Aorta (tissue), 5 donors: ENCODE results near the gene DNASE2. TPM values are rescaled to one million over a fixed set of nuclear protein-coding genes. Genes with fewer than 3 reads are reported as not detected.

Experiments used
- ATAC-seq: fragments of 200-7000 bp; cut with Tn5 transposase; one replicate; pipeline ENCODE4 v1.9.1; 2022; ENCODE audit warnings: moderate library complexity; ENCODE audit not compliant: low FRiP score
- DNase-seq, 2 donors: peaks; one replicate each; pipeline ENCODE4 v3.0.0-alpha.2; 2020
- H3K27ac ChIP-seq, 2 donors: one replicate each; pipeline ENCODE4 v1.5.1; 2013; ENCODE audit warnings: low read length in 2 of 2, mild to moderate bottlenecking in 2 of 2, moderate library complexity in 2 of 2, control low read depth in 1 of 2, inconsistent platforms in 1 of 2, low read depth in 1 of 2
- H3K27me3 ChIP-seq, 2 donors: one replicate each; pipeline ENCODE4 v1.6.1; 2013; ENCODE audit warnings: control low read depth in 1 of 2, low read length in 1 of 2, mild to moderate bottlenecking in 1 of 2, moderate library complexity in 1 of 2; ENCODE audit not compliant: insufficient read depth in 2 of 2, control insufficient read depth in 1 of 2
- H3K36me3 ChIP-seq, 2 donors: one replicate each; pipeline ENCODE4 v1.6.1; 2013; ENCODE audit warnings: control low read depth in 1 of 2, low read length in 1 of 2, mild to moderate bottlenecking in 1 of 2; ENCODE audit not compliant: insufficient read depth in 2 of 2, control insufficient read depth in 1 of 2
- H3K4me1 ChIP-seq, 2 donors: one replicate each; pipeline ENCODE4 v1.6.1; 2013; ENCODE audit warnings: low read length in 2 of 2, control low read depth in 1 of 2, mild to moderate bottlenecking in 1 of 2, moderate library complexity in 1 of 2; ENCODE audit not compliant: insufficient read depth in 2 of 2, control insufficient read depth in 1 of 2
- H3K4me3 ChIP-seq, 2 donors: one replicate each; pipeline ENCODE4 v1.5.1; 2013; ENCODE audit warnings: low read length in 2 of 2, control low read depth in 1 of 2, mild to moderate bottlenecking in 1 of 2
- H3K9me3 ChIP-seq: one replicate; pipeline ENCODE4 v1.6.1; 2013; ENCODE audit warnings: mild to moderate bottlenecking, low read length; ENCODE audit not compliant: control insufficient read depth
- WGBS, 2 donors: extraction: QIAGEN DNeasy Blood & Tissue Kit; methylation state at CpG; one replicate each; pipeline ENCODE4 v1.1.7; 2013; 5-methylcytosine and 5-hydroxymethylcytosine counted together
- intact Hi-C, 2 donors: fragments of 100-400 bp; cut with DNase I; formaldehyde crosslinking; loops; one replicate each; pipeline versions ENCODE4 v1.14.2 to v1.15.0; 2022
- polyA plus RNA-seq, 2 donors: library from polyadenylated mRNA; stranded (reverse); fragments of 200-250 nt; gene quantifications; one replicate each; pipeline ENCODE4 v1.2.3, GENCODE V29; 2013
- total RNA-seq, 2 donors: library from RNA; stranded (reverse); fragmentation: NEBNext Ultra II Directional; extraction: Animal tissue kit (Norgen Biotek cat#: 25700); gene quantifications; one replicate each; pipeline ENCODE4 v1.2.1, GENCODE V29; 2021
- donor health status: healthy with polysubstance abuse.
- donor health status: Bipolar disorder and iron deficiency.
- donor health status: DM: no; HTN: no; CAD: no.
- donor health status: DM: no; HTN: no; CAD: no.
- donor health status: DM: yes; HTN: yes; CAD: no.

The DNASE2 gene
- total and polyA plus RNA-seq, 4 donors, result 26.8 to 49.9 (median 33.4) TPM

DNA sequence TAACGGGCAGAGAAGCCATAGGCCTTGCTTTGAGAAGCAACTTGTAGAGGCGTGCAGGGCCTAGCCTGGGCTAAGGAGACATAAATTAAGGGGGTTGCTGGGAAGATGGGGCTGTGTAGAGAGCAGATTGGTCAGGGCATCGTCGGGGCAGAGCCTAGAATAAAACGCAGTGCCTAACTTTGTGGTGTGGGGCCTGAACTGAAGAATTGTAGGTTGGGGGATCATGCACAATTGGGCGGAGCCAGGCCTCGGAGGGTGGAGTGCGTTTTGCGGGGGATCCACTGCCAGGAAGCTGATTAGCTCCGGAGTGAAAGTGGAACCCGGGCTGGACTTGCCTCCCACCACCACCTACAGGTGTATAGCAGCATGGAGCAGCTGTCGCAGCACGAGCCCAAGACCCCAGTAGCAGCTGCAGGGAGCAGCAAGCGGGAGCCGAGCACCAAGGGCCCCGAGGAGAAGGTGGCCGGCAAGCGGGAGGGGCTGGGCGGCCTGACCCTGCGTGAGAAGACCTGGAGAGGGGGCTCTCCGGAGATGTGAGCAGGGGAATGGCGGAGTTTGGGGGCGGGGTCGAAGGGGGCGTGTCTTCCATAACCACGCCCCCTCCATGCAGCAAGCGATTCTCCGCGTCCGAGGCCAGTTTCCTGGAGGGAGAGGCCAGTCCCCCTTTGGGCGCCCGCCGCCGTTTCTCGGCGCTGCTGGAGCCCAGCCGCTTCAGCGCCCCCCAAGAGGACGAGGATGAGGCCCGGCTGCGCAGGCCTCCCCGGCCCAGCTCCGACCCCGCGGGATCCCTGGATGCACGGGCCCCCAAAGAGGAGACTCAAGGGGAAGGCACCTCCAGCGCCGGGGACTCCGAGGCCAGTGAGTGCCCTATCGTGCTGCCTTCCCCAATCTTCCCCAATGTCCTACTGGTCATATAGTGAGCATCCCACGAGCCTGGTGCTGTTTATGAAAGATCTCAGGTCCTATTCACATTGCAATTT, 13.8 kb downstream of the DNASE2 start:
- DNase-seq (peak in 1 of 2 donors; percentile 87), ATAC-seq (peak; percentile 69)
- Histone ChIP-seq H3K27ac (no peak overlapping the region), H3K4me3 (no peak overlapping the region), H3K9me3 (no peaks in the 10 kb centered on the region), H3K36me3 (no peaks in the 10 kb centered on the region), H3K27me3 (no peaks in the 10 kb centered on the region), H3K4me1 (no peaks in the 10 kb centered on the region)
- WGBS, 2 donors, result 12 to 16% methylated on average over 36 to 51 of the region's 51 CpGs
- intact Hi-C loops, result no loop called here

DNA sequence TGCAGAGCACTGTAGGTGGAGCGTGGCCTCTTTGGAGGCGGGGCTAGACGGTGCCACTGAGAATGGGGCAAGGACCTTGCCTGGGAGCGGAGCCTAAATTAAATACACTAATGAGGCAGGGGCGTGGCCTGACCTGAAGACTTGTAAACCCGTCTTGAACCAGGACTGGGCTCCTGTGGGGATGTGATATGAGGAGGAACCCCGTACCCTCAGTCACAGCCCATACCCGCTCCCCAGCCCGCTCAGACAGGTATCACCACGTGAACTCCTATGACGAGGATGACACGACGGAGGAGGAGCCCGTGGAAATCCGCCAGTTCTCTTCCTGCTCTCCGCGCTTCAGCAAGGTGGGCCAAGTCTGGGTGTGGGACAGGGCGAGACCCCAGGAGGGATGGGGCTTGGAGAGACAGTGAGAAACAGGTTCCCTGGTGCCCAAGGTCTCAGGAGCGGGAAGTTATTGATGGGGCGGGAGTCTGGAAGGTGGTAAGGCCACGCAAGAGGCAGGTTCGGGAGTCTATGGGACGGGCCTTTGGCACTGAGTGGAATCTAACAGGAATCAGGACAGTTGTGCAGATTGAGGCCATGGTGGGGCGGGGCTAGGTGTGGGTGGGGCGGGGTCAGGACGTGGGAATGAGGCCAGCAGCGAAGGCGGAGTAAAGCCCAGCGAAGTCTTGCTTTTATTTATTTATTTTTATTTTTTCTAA, 14.7 kb downstream of the DNASE2 start:
- Histone ChIP-seq H3K27ac (no peak overlapping the region), H3K9me3 (no peaks in the 10 kb centered on the region), H3K4me1 (no peaks in the 10 kb centered on the region), H3K27me3 (no peaks in the 10 kb centered on the region), H3K36me3 (no peaks in the 10 kb centered on the region), H3K4me3 (no peak overlapping the region)
- intact Hi-C loops, result no loop called here
- 87 to 89% methylated on average over 29 of the region's 29 CpGs for WGBS, 2 donors
- DNase-seq (no peak), ATAC-seq (no peak)

DNA sequence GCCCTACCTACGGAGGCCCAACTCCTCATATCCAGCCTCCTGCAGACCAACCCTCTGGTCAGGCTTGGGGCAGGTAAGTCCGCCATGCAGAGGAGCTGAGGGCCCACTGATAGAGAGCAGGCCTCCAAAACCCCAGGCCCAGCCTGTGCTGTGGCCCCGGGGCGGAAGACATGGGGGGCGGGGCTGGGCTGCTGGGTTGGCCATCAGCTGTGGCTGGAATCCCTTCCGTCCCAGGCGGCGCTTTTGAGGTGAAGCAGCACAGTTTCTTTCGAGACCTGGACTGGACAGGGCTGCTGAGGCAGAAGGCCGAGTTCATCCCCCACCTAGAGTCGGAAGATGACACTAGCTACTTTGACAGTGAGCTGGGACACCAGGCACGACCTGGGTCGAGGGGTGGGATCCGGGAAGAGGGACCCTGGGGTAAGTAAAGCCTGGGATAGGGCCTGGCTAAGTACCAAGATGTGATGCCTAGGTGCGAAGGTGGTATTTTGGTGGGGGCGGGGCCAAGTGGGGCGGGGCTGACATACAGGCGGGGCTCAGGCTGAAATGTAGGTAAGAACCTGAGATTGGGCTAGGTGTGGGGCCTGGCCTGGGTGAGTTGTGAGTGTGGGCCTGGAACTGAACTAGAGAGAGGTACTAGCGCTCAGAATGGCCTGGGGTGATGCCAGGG, 15.4 kb downstream of the DNASE2 start:
- DNase-seq (no peak), ATAC-seq (no peak)
- 81 to 83% methylated on average over 19 of the region's 19 CpGs for WGBS, 2 donors
- Histone ChIP-seq H3K4me1 (no peaks in the 10 kb centered on the region), H3K36me3 (no peaks in the 10 kb centered on the region), H3K27me3 (no peaks in the 10 kb centered on the region), H3K4me3 (no peak overlapping the region), H3K9me3 (no peaks in the 10 kb centered on the region), H3K27ac (no peak overlapping the region)
- intact Hi-C loops, result no loop called here

DNA sequence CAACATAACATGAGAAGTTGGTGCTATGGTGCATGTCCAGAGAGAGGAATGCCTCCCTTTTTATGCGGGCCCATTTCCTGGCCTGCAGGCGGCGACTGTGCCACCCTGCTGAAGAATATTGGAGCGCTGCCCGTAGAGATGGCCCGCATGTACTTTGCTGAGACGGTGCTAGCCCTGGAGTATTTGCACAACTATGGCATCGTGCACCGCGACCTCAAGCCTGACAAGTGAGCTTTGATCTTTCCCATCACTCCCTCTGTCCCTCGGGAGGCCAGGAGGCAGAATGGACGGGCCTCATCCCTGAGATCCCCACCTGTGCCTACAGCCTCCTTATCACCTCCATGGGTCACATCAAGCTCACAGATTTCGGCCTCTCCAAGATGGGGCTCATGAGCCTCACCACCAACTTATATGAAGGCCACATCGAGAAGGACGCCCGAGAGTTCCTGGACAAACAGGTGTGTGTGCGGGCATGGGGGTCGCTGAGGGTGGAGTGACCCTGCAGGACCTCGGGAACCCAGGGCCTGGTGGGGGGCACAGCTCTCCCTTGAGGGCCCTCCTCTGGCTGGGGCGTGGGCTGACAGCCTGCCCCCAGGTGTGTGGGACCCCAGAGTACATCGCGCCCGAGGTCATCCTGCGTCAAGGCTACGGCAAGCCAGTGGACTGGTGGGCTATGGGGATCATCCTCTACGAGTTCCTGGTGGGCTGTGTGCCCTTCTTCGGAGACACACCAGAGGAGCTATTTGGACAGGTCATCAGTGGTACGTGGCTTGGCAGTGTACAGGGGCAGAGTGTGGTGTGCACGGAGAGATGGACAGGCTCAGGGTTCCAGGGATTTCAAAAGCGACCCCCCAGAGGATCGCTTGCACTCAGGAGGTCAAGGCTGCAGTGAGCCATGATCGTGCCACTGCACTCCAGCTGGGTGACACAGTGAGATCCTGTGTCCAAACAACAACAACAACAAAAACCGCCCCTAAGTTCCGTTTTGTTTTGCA, 16.2 kb downstream of the DNASE2 start:
- no peaks in the 10 kb centered on the region for H3K9me3 ChIP-seq
- DNase-seq (no peak), ATAC-seq (peak; percentile 49)
- H3K27me3 ChIP-seq, result no peaks in the 10 kb centered on the region
- no peak overlapping the region for H3K4me3 ChIP-seq
- intact Hi-C loops, result no loop called here
- no peak overlapping the region for H3K27ac ChIP-seq
- no peaks in the 10 kb centered on the region for H3K36me3 ChIP-seq
- WGBS, 2 donors, result 86% methylated on average over 32 to 34 of the region's 34 CpGs
- H3K4me1 ChIP-seq, result no peaks in the 10 kb centered on the region

DNA sequence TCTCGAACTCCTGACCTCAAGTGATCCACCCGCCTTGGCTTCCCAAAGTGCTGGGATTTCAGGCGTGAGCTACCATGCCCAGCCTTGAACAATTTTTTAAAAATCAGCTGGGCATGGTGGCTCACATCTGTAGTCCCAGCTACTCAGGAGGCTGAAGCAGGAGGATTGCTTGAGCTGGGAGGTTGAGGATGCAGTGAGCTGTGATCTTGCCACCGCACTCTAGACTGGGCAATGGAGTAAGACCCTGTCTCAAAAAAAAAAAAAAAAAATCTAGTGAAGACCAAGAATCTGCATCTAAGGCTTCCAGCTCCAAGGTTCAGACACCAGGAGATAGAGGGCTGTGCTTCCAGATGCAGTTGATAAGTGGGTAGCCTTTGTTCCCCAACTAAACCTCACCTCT, 17.1 kb downstream of the DNASE2 start:
- Histone ChIP-seq H3K4me3 (no peak overlapping the region), H3K4me1 (no peaks in the 10 kb centered on the region), H3K9me3 (no peaks in the 10 kb centered on the region), H3K27ac (no peak overlapping the region), H3K36me3 (no peaks in the 10 kb centered on the region), H3K27me3 (no peaks in the 10 kb centered on the region)
- no peak for DNase-seq
- 91 to 93% methylated on average over 4 of the region's 4 CpGs for WGBS, 2 donors
- ATAC-seq, result no peak
- intact Hi-C loops, result no loop called here

DNA sequence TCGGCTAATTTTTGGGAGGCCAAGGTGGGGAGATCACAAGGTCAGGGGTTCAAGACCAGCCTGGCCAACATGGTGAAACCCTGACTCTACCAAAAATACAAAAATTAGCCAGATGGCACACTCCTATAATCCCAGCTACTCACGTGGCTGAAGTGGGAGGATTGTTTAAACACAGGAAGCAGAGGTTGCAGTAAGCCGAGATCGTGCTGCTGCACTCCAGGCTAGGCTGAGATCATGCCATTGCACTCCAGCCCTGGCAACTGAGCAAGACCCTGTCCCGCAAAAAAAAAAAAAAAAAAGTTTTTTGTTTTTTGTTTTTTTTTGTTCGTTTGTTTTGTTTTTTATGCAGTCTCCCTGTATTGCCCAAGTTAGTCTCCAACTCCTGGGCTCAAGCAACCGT, 21.7 kb downstream of the DNASE2 start:
- Histone ChIP-seq H3K27ac (no peak overlapping the region), H3K4me3 (no peak overlapping the region), H3K4me1 (no peaks in the 10 kb centered on the region), H3K36me3 (no peaks in the 10 kb centered on the region), H3K27me3 (no peaks in the 10 kb centered on the region), H3K9me3 (no peaks in the 10 kb centered on the region)
- WGBS, 2 donors, result 51 to 61% methylated on average over 7 of the region's 7 CpGs
- intact Hi-C loops, result no loop called here
- ATAC-seq, result no peak
- DNase-seq, result no peak

DNA sequence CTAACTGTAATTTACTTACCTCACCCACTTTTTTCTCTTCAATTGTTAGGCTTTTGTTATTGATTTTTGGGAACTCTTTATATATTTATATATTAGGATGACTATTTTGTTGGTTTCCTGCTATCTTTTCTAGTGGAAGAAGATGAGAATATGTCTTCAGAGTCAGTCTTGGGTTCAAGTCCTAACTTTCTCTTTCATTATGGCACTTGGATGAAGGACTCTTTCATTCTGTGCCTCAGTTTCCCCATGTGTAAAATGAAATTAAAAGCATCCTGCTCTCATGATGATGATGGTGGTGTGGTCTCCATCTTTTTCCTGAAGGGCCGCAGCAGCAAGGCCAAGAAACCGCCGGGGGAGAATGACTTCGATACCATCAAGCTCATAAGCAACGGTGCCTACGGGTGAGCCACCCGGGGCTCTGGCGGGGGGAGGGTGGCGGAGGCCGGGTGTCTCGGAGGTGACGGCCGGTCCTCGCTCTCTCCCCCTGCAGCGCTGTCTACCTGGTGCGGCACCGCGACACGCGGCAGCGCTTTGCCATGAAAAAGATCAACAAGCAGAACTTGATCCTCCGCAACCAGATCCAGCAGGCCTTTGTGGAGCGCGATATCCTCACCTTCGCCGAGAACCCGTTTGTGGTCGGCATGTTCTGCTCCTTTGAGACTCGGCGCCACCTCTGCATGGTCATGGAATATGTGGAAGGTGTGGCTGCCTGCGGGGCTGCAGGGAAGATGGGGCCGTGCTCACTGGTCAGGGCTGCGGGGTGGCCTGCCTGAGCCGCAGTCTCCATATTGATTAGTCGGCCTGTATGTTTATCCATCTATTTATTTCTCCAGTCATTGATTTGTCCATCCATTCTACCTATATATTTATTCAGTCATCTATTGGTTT, 23.0 kb downstream of the DNASE2 start:
- 94% methylated on average over 35 of the region's 35 CpGs for WGBS, 2 donors
- Histone ChIP-seq H3K27ac (no peak overlapping the region), H3K9me3 (no peaks in the 10 kb centered on the region), H3K4me3 (no peak overlapping the region), H3K36me3 (no peaks in the 10 kb centered on the region), H3K27me3 (no peaks in the 10 kb centered on the region), H3K4me1 (no peaks in the 10 kb centered on the region)
- no peak for ATAC-seq
- intact Hi-C loops, result no loop called here
- no peak for DNase-seq
